ENCODE data around the gene PTER.

PTER gene

DNA sequence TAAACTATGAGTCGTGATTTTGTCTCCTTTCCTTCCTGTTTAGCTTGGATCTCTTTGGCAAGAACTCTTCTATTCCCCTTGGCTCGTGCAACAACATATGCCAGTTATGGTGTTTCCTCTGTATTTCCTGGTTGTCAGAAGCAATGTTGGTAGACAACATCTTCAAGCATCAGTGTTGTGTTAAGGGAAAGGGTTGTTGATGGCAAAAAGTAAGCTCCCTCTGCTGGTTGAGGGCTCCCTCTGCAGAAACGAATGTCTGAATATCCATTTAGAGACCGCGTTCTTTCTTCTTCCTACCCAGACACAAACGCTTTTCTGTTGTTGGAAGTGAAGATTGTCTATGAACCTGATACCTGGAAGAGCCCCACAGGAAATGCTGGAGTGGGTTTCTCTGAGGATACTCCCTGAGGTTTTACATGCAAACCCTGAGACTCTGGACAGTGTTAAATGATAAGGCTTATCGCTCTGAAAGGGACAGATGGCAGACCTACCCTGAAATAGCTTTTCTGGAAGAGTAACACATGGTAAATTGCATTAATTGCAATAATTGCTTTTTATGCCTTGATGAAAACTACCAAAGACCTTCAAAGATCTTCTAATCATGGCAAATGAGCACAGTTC lies 108.4 kb downstream of the PTER start:
- no peak for DNase-seq

GRCh38 chr10:16547973-16548372 lies 111.2 kb downstream of the PTER start:
- DNase-seq: no peak

GRCh38 chr10:16559236-16559773 lies 122.5 kb downstream of the PTER start:
- no peak for DNase-seq

DNA sequence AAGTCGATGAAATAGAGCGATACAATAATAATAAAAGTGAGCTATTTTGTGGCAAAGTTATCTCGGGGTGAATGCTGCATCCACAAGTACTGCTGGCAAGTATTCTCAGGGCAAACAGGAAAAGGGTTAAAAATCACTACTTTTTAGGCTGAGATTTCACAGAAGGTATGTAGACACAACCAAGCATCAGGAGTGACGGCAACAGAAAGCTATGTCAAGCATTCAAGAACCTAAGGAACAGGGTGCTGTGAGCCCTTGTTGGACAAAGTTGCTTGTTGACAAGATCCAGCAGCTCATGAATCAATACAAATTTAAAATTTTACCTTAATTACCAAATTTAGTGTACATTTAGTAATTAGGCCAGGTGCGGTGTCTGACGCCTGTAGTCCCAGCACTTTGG lies 126.1 kb downstream of the PTER start:
- no peak for DNase-seq
